ENCODE results near the gene THBS1.

THBS1 gene

GRCh38 chr15:39589193-39589814 lies 8.4 kb downstream of the THBS1 start:
- no peak for DNase-seq (ENCODE audit: low read depth)

- no peak for DNase-seq (ENCODE audit: low read depth)
These were observed 9.2 kb downstream of the THBS1 start for GRCh38 chr15:39589815-39590644.

- peak; percentile 4 for DNase-seq (ENCODE audit: low read depth)
These were observed 10.4 kb downstream of the THBS1 start for GRCh38 chr15:39591141-39591895.

- peak; percentile 2 for DNase-seq (ENCODE audit: low read depth)
These were observed 11.0 kb downstream of the THBS1 start for GRCh38 chr15:39591896-39592315.

GRCh38 chr15:39592500-39592899 lies 11.6 kb downstream of the THBS1 start:
- peak; percentile 11 for DNase-seq (ENCODE audit: low read depth)

- DNase-seq (ENCODE audit: low read depth): peak; percentile 6
These were observed 12.3 kb downstream of the THBS1 start for GRCh38 chr15:39593071-39593655.

- DNase-seq (ENCODE audit: low read depth): peak; percentile 4
These were observed 13.0 kb downstream of the THBS1 start for GRCh38 chr15:39593656-39594445.

GRCh38 chr15:39594446-39595337 lies 13.8 kb downstream of the THBS1 start:
- peak; percentile 4 for DNase-seq (ENCODE audit: low read depth)

- DNase-seq (ENCODE audit: low read depth): peak; percentile 11
These were observed 14.7 kb downstream of the THBS1 start for GRCh38 chr15:39595338-39596221.

- peak; percentile 3 for DNase-seq (ENCODE audit: low read depth)
These were observed 15.6 kb downstream of the THBS1 start for GRCh38 chr15:39596358-39597051.

- DNase-seq (ENCODE audit: low read depth): no peak
These were observed 16.5 kb downstream of the THBS1 start for GRCh38 chr15:39597336-39597735.

- DNase-seq (ENCODE audit: low read depth): no peak
These were observed 16.9 kb downstream of the THBS1 start for GRCh38 chr15:39597751-39598185.

GRCh38 chr15:39598186-39598850 lies 17.4 kb downstream of the THBS1 start:
- DNase-seq (ENCODE audit: low read depth): no peak

GRCh38 chr15:39598958-39599845 lies 18.3 kb downstream of the THBS1 start:
- peak; percentile 6 for DNase-seq (ENCODE audit: low read depth)

- no peak for DNase-seq (ENCODE audit: low read depth)
These were observed 19.0 kb downstream of the THBS1 start for GRCh38 chr15:39599871-39600270.

GRCh38 chr15:39602143-39602542 lies 21.3 kb downstream of the THBS1 start:
- DNase-seq (ENCODE audit: low read depth): no peak

GRCh38 chr15:39605146-39605545 lies 24.3 kb downstream of the THBS1 start:
- DNase-seq (ENCODE audit: low read depth): no peak
